Measurements from ENCODE around the gene GAA. TPM values are rescaled to one million over a fixed set of nuclear protein-coding genes. Genes with fewer than 3 reads are reported as not detected.

The GAA gene
- total and polyA plus RNA-seq, 10 of the 15 experiments (the other 5 are each of a cell fraction or from before 2014, with no cell fraction given) = 0.18 to 10.5 (median 4.1) TPM

DNA sequence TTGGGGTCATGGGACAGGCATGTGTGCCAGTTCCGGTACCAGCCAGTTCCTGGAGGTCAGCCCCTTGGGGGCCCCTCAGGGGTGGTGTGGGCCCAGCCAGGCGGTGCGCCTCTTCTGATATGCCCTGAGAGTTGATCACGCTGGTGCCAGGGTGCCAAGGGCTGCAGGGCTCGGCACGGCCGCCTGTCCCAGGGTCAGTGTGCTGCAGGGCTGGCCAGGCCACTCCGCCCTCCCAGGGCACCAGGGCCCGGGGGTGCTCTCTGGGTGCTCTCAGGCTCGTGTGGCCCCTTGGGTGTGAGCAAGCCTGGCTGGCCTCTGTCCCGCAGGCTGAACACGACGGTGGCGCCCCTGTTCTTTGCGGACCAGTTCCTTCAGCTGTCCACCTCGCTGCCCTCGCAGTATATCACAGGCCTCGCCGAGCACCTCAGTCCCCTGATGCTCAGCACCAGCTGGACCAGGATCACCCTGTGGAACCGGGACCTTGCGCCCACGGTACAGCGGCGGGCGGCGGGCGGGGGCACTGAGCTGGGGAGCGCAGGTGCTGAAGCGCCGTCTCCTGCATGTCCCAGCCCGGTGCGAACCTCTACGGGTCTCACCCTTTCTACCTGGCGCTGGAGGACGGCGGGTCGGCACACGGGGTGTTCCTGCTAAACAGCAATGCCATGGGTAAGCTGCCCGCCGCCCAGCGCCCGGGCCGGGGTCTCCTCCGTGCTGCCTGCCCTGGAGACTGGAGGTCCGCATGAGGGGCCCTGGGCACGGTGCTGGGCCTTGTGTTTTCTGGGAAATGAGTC, 6.0 kb downstream of the GAA start:
- RAD21 ChIA-PET (ENCODE audit: unreplicated experiment) = no interaction called here

More for the DNA sequence above, 6.0 kb downstream of the GAA start:
- no peak overlapping the region for H2AFZ ChIP-seq (ENCODE audit: control insufficient read depth, low read depth, low read length)
- no peak for ATAC-seq
- no peaks in the 10 kb centered on the region for H3K79me2 ChIP-seq (ENCODE audit: control insufficient read depth, insufficient read depth, low read length)
- H3K27ac ChIP-seq (ENCODE audit: control insufficient read depth, insufficient read depth) = no peak overlapping the region
- no TSS peak for BruUV-seq (replicated peaks)
- in situ Hi-C loops (cut with MboI) (no loop called here), intact Hi-C loops (cut with micrococcal nuclease; ENCODE audit: unreplicated experiment) (no loop called here)
- peaks cover 0 to 3% of the 10 kb centered on the region in 2 experiments; a peak in 2 of 4 replicates for H3K27me3 ChIP-seq (replicated peaks in 1 of 2; ENCODE audit: control insufficient read depth in 2 of 2, insufficient read depth in 2 of 2, low read length in 1 of 2)
- H3K4me3 ChIP-seq = no peak overlapping the region
- ChIA-PET POLR2A (no interaction called here), CTCF (no interaction called here), SMC1A (ENCODE audit: uncharacterized antibody, unreplicated experiment) (no interaction called here)
- no peak for DNase-seq (ENCODE audit: low read depth, low spot score)
- TF ChIP-seq CREM (IDR thresholded peaks at IDR 0.05; ENCODE audit: low read depth) (no peak), SMC3 (IDR thresholded peaks at IDR 0.05; ENCODE audit: borderline replicate concordance, low read length) (no peak), WRNIP1 (IDR thresholded peaks at IDR 0.05; ENCODE audit: borderline replicate concordance, low read depth, low read length) (no peak), IKZF1 (conservative IDR thresholded peaks at IDR 0.05) (no peak), CHD4 (IDR thresholded peaks at IDR 0.05) (no peak), NRF1 (conservative IDR thresholded peaks at IDR 0.05; ENCODE audit: low read depth, low read length) (no peak), ZNF207 (IDR thresholded peaks at IDR 0.05; ENCODE audit: borderline replicate concordance) (no peak), CBFB (IDR thresholded peaks at IDR 0.05; ENCODE audit: low read depth) (no peak), RFX5 (IDR thresholded peaks at IDR 0.05; ENCODE audit: low read depth, low read length) (no peak), NR2C2 (IDR thresholded peaks at IDR 0.05; ENCODE audit: borderline replicate concordance, control insufficient read depth, insufficient read length, low read depth) (no peak), SMAD1 (IDR thresholded peaks at IDR 0.05; ENCODE audit: low read depth, partially characterized antibody) (no peak), PML (IDR thresholded peaks at IDR 0.05; ENCODE audit: low read length) (no peak), BMI1 (IDR thresholded peaks at IDR 0.05; ENCODE audit: borderline replicate concordance) (no peak)
- TF ChIP-seq, protein P1, sequence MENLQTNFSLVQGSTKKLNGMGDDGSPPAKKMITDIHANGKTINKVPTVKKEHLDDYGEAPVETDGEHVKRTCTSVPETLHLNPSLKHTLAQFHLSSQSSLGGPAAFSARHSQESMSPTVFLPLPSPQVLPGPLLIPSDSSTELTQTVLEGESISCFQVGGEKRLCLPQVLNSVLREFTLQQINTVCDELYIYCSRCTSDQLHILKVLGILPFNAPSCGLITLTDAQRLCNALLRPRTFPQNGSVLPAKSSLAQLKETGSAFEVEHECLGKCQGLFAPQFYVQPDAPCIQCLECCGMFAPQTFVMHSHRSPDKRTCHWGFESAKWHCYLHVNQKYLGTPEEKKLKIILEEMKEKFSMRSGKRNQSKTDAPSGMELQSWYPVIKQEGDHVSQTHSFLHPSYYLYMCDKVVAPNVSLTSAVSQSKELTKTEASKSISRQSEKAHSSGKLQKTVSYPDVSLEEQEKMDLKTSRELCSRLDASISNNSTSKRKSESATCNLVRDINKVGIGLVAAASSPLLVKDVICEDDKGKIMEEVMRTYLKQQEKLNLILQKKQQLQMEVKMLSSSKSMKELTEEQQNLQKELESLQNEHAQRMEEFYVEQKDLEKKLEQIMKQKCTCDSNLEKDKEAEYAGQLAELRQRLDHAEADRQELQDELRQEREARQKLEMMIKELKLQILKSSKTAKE (IDR thresholded peaks at IDR 0.05; ENCODE audit: low read depth, poor library complexity, severe bottlenecking) = no peak
- TF ChIP-seq, protein P2, sequence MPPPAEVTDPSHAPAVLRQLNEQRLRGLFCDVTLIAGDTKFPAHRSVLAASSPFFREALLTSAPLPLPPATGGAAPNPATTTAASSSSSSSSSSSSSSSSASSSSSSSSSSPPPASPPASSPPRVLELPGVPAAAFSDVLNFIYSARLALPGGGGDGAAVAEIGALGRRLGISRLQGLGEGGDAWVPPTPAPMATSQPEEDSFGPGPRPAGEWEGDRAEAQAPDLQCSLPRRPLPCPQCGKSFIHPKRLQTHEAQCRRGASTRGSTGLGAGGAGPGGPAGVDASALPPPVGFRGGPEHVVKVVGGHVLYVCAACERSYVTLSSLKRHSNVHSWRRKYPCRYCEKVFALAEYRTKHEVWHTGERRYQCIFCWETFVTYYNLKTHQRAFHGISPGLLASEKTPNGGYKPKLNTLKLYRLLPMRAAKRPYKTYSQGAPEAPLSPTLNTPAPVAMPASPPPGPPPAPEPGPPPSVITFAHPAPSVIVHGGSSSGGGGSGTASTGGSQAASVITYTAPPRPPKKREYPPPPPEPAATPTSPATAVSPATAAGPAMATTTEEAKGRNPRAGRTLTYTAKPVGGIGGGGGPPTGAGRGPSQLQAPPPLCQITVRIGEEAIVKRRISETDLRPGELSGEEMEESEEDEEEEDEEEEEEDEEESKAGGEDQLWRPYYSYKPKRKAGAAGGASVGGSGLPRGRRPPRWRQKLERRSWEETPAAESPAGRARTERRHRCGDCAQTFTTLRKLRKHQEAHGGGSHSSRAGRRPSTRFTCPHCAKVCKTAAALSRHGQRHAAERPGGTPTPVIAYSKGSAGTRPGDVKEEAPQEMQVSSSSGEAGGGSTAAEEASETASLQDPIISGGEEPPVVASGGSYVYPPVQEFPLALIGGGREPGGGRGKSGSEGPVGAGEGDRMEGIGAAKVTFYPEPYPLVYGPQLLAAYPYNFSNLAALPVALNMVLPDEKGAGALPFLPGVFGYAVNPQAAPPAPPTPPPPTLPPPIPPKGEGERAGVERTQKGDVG (CRISPR knock-in tag; IDR thresholded peaks at IDR 0.05) = no peak
- no peaks in the 10 kb centered on the region for H3K4me1 ChIP-seq (ENCODE audit: control insufficient read depth, insufficient read depth, low read length)
- H3K9me3 ChIP-seq (replicated peaks; ENCODE audit: control insufficient read depth, insufficient read depth, low read length) = no peaks in the 10 kb centered on the region
- no peak overlapping the region for H3K9ac ChIP-seq (ENCODE audit: control insufficient read depth, insufficient read depth, low read length)
- no peak for FAIRE-seq
- no peak overlapping the region for H3K4me2 ChIP-seq (ENCODE audit: control insufficient read depth, insufficient read depth)
- no peaks in the 10 kb centered on the region; the same call in 1 of the 2 replicates for H4K20me1 ChIP-seq (ENCODE audit: control insufficient read depth, insufficient read depth)
- no peaks in the 10 kb centered on the region for H3K36me3 ChIP-seq (ENCODE audit: control insufficient read depth in 2 of 2, insufficient read depth in 2 of 2, low read length in 1 of 2)
- WGBS (ENCODE audit: insufficient coverage, insufficient replicate concordance, low lambda C conversion rate, missing lambda C conversion rate) = 59% methylated on average over 44 of the region's 46 CpGs

All from GM12878 (cell line).